ENCODE results near the gene B3GNT9. TPM values are rescaled to one million over a fixed set of nuclear protein-coding genes. Genes with fewer than 3 reads are reported as not detected.
A peak's percentile ranks its signal among the peaks of the same experiment; 100 is the strongest.

The B3GNT9 gene
- polyA plus RNA-seq, 1 experiment: 18.6 TPM

GRCh38 chr16:67164599-67165061, 13.8 kb upstream of the B3GNT9 start, which contains the start of gene HSF4:
HSF4 (plus strand) TSS chr16:67164745; CDS start chr16:67164812, 67 bp downstream.
- Histone ChIP-seq H3K9me3 (ENCODE audit: control insufficient read depth, insufficient read depth, low read length) (peaks cover 2% of the 10 kb centered on the region; the same call in 1 of the 2 replicates), H3K4me3 (ENCODE audit: low read depth, low read length) (peak within 1 kb of the TSS; percentile 43), H3K27me3 (ENCODE audit: control insufficient read depth, insufficient read depth, low read length) (peaks cover 50% of the 10 kb centered on the region), H3K27ac (ENCODE audit: low read depth, low read length) (no peak within 1 kb of the TSS)
- ChIA-PET CTCF (no interaction called here), POLR2A (no interaction called here)
- DNase-seq (ENCODE audit: low read depth, low spot score): no peak
- TF ChIP-seq CTCF (IDR thresholded peaks at IDR 0.05; ENCODE audit: low read depth, low read length): no peak

GRCh38 chr16:67163999-67164558, 13.3 kb upstream of the B3GNT9 start:
- CTCF ChIA-PET: interaction anchor here (1.1 kb wide), 1 partner anchor 9 kb away, joined by 5 read pairs; no protein-coding TSS in a partner anchor
- POLR2A ChIA-PET: interaction anchor here (0.7 to 1.5 kb wide), 4 partner anchors 10 to 34 kb away, joined by 3 to 4 read pairs (median 3); no protein-coding TSS in a partner anchor
- Histone ChIP-seq H3K4me3 (ENCODE audit: low read depth, low read length) (peak overlapping the region; percentile 43), H3K9me3 (ENCODE audit: control insufficient read depth, insufficient read depth, low read length) (peaks cover 7% of the 10 kb centered on the region; the same call in 1 of the 2 replicates), H3K27ac (ENCODE audit: low read depth, low read length) (no peak overlapping the region), H3K27me3 (ENCODE audit: control insufficient read depth, insufficient read depth, low read length) (peaks cover 50% of the 10 kb centered on the region)
- DNase-seq (ENCODE audit: low read depth, low spot score): no peak
- TF ChIP-seq CTCF (IDR thresholded peaks at IDR 0.05; ENCODE audit: low read depth, low read length): no peak

GRCh38 chr16:67163164-67163998, 12.6 kb upstream of the B3GNT9 start:
- no peak for TF ChIP-seq CTCF (IDR thresholded peaks at IDR 0.05; ENCODE audit: low read depth, low read length)
- H3K27me3 ChIP-seq (ENCODE audit: control insufficient read depth, insufficient read depth, low read length): peaks cover 50% of the 10 kb centered on the region
- ChIA-PET POLR2A (interaction anchor here (0.7 to 1.5 kb wide), 5 partner anchors 11 to 203 kb away, joined by 3 to 6 read pairs (median 3); no protein-coding TSS in a partner anchor), CTCF (interaction anchor here (0.6 to 1.1 kb wide), 2 partner anchors 8 to 206 kb away, joined by 4 to 5 read pairs; no protein-coding TSS in a partner anchor)
- H3K4me3 ChIP-seq (ENCODE audit: low read depth, low read length): peak overlapping the region; percentile 43
- H3K27ac ChIP-seq (ENCODE audit: low read depth, low read length): no peak overlapping the region
- no peak for DNase-seq (ENCODE audit: low read depth, low spot score)
- H3K9me3 ChIP-seq (ENCODE audit: control insufficient read depth, insufficient read depth, low read length): peaks cover 7% of the 10 kb centered on the region; the same call in 1 of the 2 replicates

- Histone ChIP-seq H3K27me3 (ENCODE audit: control insufficient read depth, insufficient read depth, low read length) (peaks cover 46% of the 10 kb centered on the region), H3K4me3 (ENCODE audit: low read depth, low read length) (no peak overlapping the region), H3K9me3 (ENCODE audit: control insufficient read depth, insufficient read depth, low read length) (peaks cover 7% of the 10 kb centered on the region; the same call in 1 of the 2 replicates), H3K27ac (ENCODE audit: low read depth, low read length) (no peak overlapping the region)
- 0 out of 2 replicates have a peak, but pooled peaks have one; percentile 4 for TF ChIP-seq CTCF (IDR thresholded peaks at IDR 0.05; ENCODE audit: low read depth, low read length)
- CTCF ChIA-PET: interaction anchor here (0.6 to 1.1 kb wide), 3 partner anchors 7 to 205 kb away, joined by 3 to 5 read pairs (median 4); partner anchors contain the start of gene NOL3
- DNase-seq (ENCODE audit: low read depth, low spot score): no peak
- POLR2A ChIA-PET: interaction anchor here (0.7 to 1.5 kb wide), 4 partner anchors 11 to 203 kb away, joined by 3 to 6 read pairs (median 4); no protein-coding TSS in a partner anchor
These were observed 11.8 kb upstream of the B3GNT9 start for GRCh38 chr16:67162506-67163163.
